HCT116 (cell line): Measurements from ENCODE around the gene MSH4. TPM values are rescaled to one million over a fixed set of nuclear protein-coding genes. Genes with fewer than 3 reads are reported as not detected.

Experiments
- ATAC-seq: fragments of 200-7000 bp; cut with Tn5 transposase; 2 replicates; pipeline ENCODE4 v1.9.1; 2020; ENCODE audit warnings: mild to moderate bottlenecking, moderate library complexity
- BruUV-seq: library from RNA; stranded (reverse); fragments of 400-500 nt; replicated peaks from 2 replicates; lab custom pipeline; 2021; lab: Mats Ljungman, UMichigan
- CTCF ChIA-PET: fragments of 300-600 bp; sonication (Branson Sonifier 250); formaldehyde crosslinking; loops from one replicate; lab custom pipeline; 2021; ENCODE audit warnings: antibody characterized with exemption; lab: Charles Lee
- POLR2A ChIA-PET: fragments of 300-600, 350-600 bp; sonication (Branson Sonifier 250); formaldehyde crosslinking; loops from one replicate; lab custom pipeline; 2021; ENCODE audit warnings: antibody characterized with exemption; lab: Charles Lee
- RAD21 ChIA-PET, 2 experiments: fragments of 300-600 bp; sonication (Branson Sonifier 250); formaldehyde crosslinking; loops; one replicate each; lab custom pipeline; 2023; ENCODE audit warnings: low total read pairs in 2 of 2; ENCODE audit not compliant: uncharacterized antibody in 2 of 2, unreplicated experiment in 2 of 2, low non-redundant PET in 1 of 2; lab: Charles Lee
- DNase-seq: peaks from one replicate; pipeline ENCODE4 v3.0.0-alpha.2; 2010; ENCODE audit warnings: low read depth, low spot score
- H2AFZ ChIP-seq: fragments of 200-600 bp; shearing (Covaris generic), sonication (generic); 2 replicates; pipeline ENCODE4 v1.6.1; 2017; ENCODE audit warnings: low read depth, mixed run types, mixed read lengths, antibody characterized with exemption, low read length; ENCODE audit not compliant: poor library complexity, severe bottlenecking
- H3K27ac ChIP-seq: 2 replicates; pipeline ENCODE4 v1.5.1; 2012; ENCODE audit warnings: low read depth, low read length
- H3K27me3 ChIP-seq: fragments of 200-600 bp; sonication (generic); 2 replicates; pipeline ENCODE4 v1.6.1; 2016; ENCODE audit warnings: mixed run types, low read length, mixed read lengths; ENCODE audit not compliant: insufficient read depth
- H3K36me3 ChIP-seq, 2 experiments: fragments of 200-500 bp in 1 of 2; fragments of 200-600 bp in 1 of 2; sonication (Bioruptor generic) in 1 of 2; sonication (generic) in 1 of 2; 2 replicates each; pipeline versions ENCODE4 v1.5.1 to v1.6.1; 2014 to 2016; ENCODE audit warnings: low read length in 2 of 2, inconsistent platforms in 1 of 2, mixed read lengths in 1 of 2, mixed run types in 1 of 2; ENCODE audit not compliant: insufficient read depth in 2 of 2, control insufficient read depth in 1 of 2
- H3K4me1 ChIP-seq, 2 experiments: fragments of 200-600 bp in 1 of 2; sonication (generic) in 1 of 2; 2 replicates each; pipeline versions ENCODE4 v1.5.1 to v1.6.1; 2012 to 2017; ENCODE audit warnings: low read length in 2 of 2, inconsistent platforms in 1 of 2, mild to moderate bottlenecking in 1 of 2, mixed read lengths in 1 of 2, mixed run types in 1 of 2, moderate library complexity in 1 of 2; ENCODE audit not compliant: insufficient read depth in 2 of 2, control insufficient read depth in 1 of 2
- H3K4me2 ChIP-seq: fragments of 200-600 bp; sonication (generic); 2 replicates; pipeline ENCODE4 v1.6.1; 2017; ENCODE audit warnings: mixed run types, low read length, mixed read lengths
- H3K4me3 ChIP-seq, 2 experiments: fragments of 200-600 bp in 1 of 2; sonication (generic) in 1 of 2; replicated peaks in 1 of 2; 2 replicates each; pipeline ENCODE4 v1.5.1; 2011 to 2016; ENCODE audit warnings: low read length in 2 of 2, control low read depth in 1 of 2, low read depth in 1 of 2, mild to moderate bottlenecking in 1 of 2, mixed read lengths in 1 of 2, mixed run types in 1 of 2
- H3K79me2 ChIP-seq: fragments of 200-600 bp; sonication (generic); 2 replicates; pipeline ENCODE4 v1.6.1; 2017; ENCODE audit warnings: mild to moderate bottlenecking, mixed run types, low read length, moderate library complexity, mixed read lengths; ENCODE audit not compliant: insufficient read depth
- H3K9ac ChIP-seq: fragments of 200-600 bp; sonication (generic); 2 replicates; pipeline ENCODE4 v1.6.1; 2016; ENCODE audit warnings: low read length, mixed read lengths
- H3K9me2 ChIP-seq: fragments of 200-600 bp; sonication (generic), shearing (Covaris generic); 2 replicates; pipeline ENCODE4 v1.6.1; 2017; ENCODE audit warnings: mixed run types, mild to moderate bottlenecking, moderate library complexity; ENCODE audit not compliant: insufficient read depth
- H3K9me3 ChIP-seq, 2 experiments: fragments of 200-500 bp in 1 of 2; fragments of 200-600 bp in 1 of 2; sonication (Bioruptor generic) in 1 of 2; sonication (generic) in 1 of 2; 2 replicates each; pipeline ENCODE4 v1.6.1; 2014 to 2017; ENCODE audit warnings: low read length in 2 of 2, mixed read lengths in 2 of 2, inconsistent platforms in 1 of 2, low read depth in 1 of 2, mild to moderate bottlenecking in 1 of 2, mixed run types in 1 of 2, moderate library complexity in 1 of 2; ENCODE audit not compliant: control insufficient read depth in 1 of 2, insufficient read depth in 1 of 2
- H4K20me1 ChIP-seq: fragments of 200-600 bp; sonication (generic), shearing (Covaris generic); 2 replicates; pipeline ENCODE4 v1.6.1; 2017; ENCODE audit warnings: mixed run types, mild to moderate bottlenecking, moderate library complexity; ENCODE audit not compliant: insufficient read depth
- CBX3 ChIP-seq: IDR thresholded peaks from 2 replicates; pipeline ENCODE4 v1.6.1; 2012; ENCODE audit warnings: low read depth
- EGR1 ChIP-seq: IDR thresholded peaks from 2 replicates; pipeline ENCODE4 v1.6.1; 2012; ENCODE audit warnings: low read depth
- EZH2 ChIP-seq: fragments of 200-600 bp; sonication (generic); IDR thresholded peaks from 2 replicates; pipeline ENCODE4 v1.6.1; 2017; ENCODE audit warnings: antibody characterized with exemption, mixed run types
- EZH2phosphoT487 ChIP-seq: fragments of 200-600 bp; IDR thresholded peaks from 2 replicates; pipeline ENCODE4 v1.6.1; 2018; ENCODE audit warnings: antibody characterized with exemption, borderline replicate concordance
- FOSL1 ChIP-seq: IDR thresholded peaks from 2 replicates; pipeline ENCODE4 v1.6.1; 2012; ENCODE audit warnings: low read depth
- JUND ChIP-seq: IDR thresholded peaks from 2 replicates; pipeline ENCODE4 v1.6.1; 2012
- POLR2A ChIP-seq: IDR thresholded peaks from 2 replicates; pipeline ENCODE4 v1.7.0; 2011; ENCODE audit warnings: borderline replicate concordance; ENCODE audit not compliant: insufficient read depth, insufficient read length; ENCODE audit errors: extremely low read depth
- POLR2AphosphoS5 ChIP-seq: IDR thresholded peaks from 2 replicates; pipeline ENCODE4 v1.6.1; 2011; ENCODE audit warnings: mild to moderate bottlenecking, low read depth, low read length, moderate library complexity
- RAD21 ChIP-seq: IDR thresholded peaks from 2 replicates; pipeline ENCODE4 v1.6.1; 2012; ENCODE audit warnings: low read depth, mild to moderate bottlenecking
- SP1 ChIP-seq: IDR thresholded peaks from 2 replicates; pipeline ENCODE4 v1.6.1; 2012; ENCODE audit warnings: low read depth
- SRF ChIP-seq: IDR thresholded peaks from 2 replicates; pipeline ENCODE4 v1.6.1; 2012; ENCODE audit warnings: low read depth
- YY1 ChIP-seq: IDR thresholded peaks from 2 replicates; pipeline ENCODE4 v1.6.1; 2011; ENCODE audit warnings: low read length, low read depth, moderate library complexity, mild to moderate bottlenecking; ENCODE audit not compliant: insufficient replicate concordance; ENCODE audit errors: extremely low read depth
- ZFX ChIP-seq: fragments of 450-650 bp; IDR thresholded peaks from 2 replicates; pipeline ENCODE4 v1.6.1; 2017
- intact Hi-C: fragments of 100-400 bp; cut with micrococcal nuclease; formaldehyde crosslinking; loops from 2 replicates; pipeline ENCODE4 v1.10.0; 2022
- total RNA-seq: library from RNA; stranded (reverse); gene quantifications from one replicate; pipeline ENCODE4 v1.2.1, GENCODE V29; 2021; ENCODE audit not compliant: unreplicated experiment
- TF ChIP-seq, protein P1 (sequence below): IDR thresholded peaks from 2 replicates; pipeline ENCODE4 v1.6.1; 2012; ENCODE audit warnings: low read depth
- TF ChIP-seq, protein P2 (sequence below), 3 experiments: fragments of 200-600 bp in 1 of 3; sonication (generic) in 1 of 3; IDR thresholded peaks in 2 of 3; conservative IDR thresholded peaks in 1 of 3; 2 replicates each; pipeline ENCODE4 v1.5.1; 2012 to 2017; ENCODE audit warnings: low read depth in 2 of 3, low read length in 2 of 3, antibody characterized with exemption in 1 of 3, borderline replicate concordance in 1 of 3, control low read depth in 1 of 3, mild to moderate bottlenecking in 1 of 3, mixed read lengths in 1 of 3, mixed run types in 1 of 3, moderate library complexity in 1 of 3; ENCODE audit not compliant: insufficient read depth in 1 of 3

The MSH4 gene
- total RNA-seq, 1 experiment from 2014 or later, result 1.7 TPM

- ChIA-PET RAD21 (no interaction called here), POLR2A (no interaction called here), CTCF (no interaction called here)
- H3K9ac ChIP-seq, result no peak overlapping the region
- ATAC-seq, result no peak
- H3K79me2 ChIP-seq, result no peaks in the 10 kb centered on the region
- H3K4me3 ChIP-seq, result no peak overlapping the region
- no peaks in the 10 kb centered on the region for H3K4me1 ChIP-seq
- intact Hi-C loops, result no loop called here
- H3K36me3 ChIP-seq, result no peaks in the 10 kb centered on the region
- H3K27me3 ChIP-seq, result no peaks in the 10 kb centered on the region
- no peaks in the 10 kb centered on the region for H4K20me1 ChIP-seq
- no peaks in the 10 kb centered on the region for H3K9me2 ChIP-seq
- BruUV-seq, result no TSS peak
- TF ChIP-seq POLR2A (no peak), EGR1 (no peak), FOSL1 (no peak)
- no peak overlapping the region for H2AFZ ChIP-seq
- no peak for DNase-seq
- no peak overlapping the region for H3K4me2 ChIP-seq
- no peak overlapping the region for H3K27ac ChIP-seq
- H3K9me3 ChIP-seq, result no peaks in the 10 kb centered on the region
Observed at GRCh38 chr1:75916834-75917233, 120.2 kb downstream of the MSH4 start.

GRCh38 chr1:75922698-75923097, 126.0 kb downstream of the MSH4 start:
- ChIA-PET CTCF (no interaction called here), RAD21 (no interaction called here)
- no peak for ATAC-seq

More at GRCh38 chr1:75922698-75923097, 126.0 kb downstream of the MSH4 start:
- BruUV-seq, result no TSS peak
- POLR2A ChIA-PET, result no interaction called here
- Histone ChIP-seq H3K4me1 (no peaks in the 10 kb centered on the region), H3K36me3 (no peaks in the 10 kb centered on the region), H3K9me2 (no peaks in the 10 kb centered on the region), H3K9ac (no peak overlapping the region), H3K27me3 (no peaks in the 10 kb centered on the region), H3K79me2 (no peaks in the 10 kb centered on the region), H3K4me2 (no peak overlapping the region), H3K4me3 (no peak overlapping the region), H3K27ac (no peak overlapping the region), H2AFZ (no peak overlapping the region), H4K20me1 (no peaks in the 10 kb centered on the region), H3K9me3 (no peaks in the 10 kb centered on the region)
- intact Hi-C loops, result no loop called here
- no peak for DNase-seq
- TF ChIP-seq JUND (no peak), RAD21 (no peak), POLR2A (no peak), SRF (no peak), SP1 (no peak), YY1 (no peak), CBX3 (no peak), EZH2 (no peak), POLR2AphosphoS5 (no peak), EGR1 (no peak), ZFX (no peak), EZH2phosphoT487 (no peak)
- TF ChIP-seq, protein P1, sequence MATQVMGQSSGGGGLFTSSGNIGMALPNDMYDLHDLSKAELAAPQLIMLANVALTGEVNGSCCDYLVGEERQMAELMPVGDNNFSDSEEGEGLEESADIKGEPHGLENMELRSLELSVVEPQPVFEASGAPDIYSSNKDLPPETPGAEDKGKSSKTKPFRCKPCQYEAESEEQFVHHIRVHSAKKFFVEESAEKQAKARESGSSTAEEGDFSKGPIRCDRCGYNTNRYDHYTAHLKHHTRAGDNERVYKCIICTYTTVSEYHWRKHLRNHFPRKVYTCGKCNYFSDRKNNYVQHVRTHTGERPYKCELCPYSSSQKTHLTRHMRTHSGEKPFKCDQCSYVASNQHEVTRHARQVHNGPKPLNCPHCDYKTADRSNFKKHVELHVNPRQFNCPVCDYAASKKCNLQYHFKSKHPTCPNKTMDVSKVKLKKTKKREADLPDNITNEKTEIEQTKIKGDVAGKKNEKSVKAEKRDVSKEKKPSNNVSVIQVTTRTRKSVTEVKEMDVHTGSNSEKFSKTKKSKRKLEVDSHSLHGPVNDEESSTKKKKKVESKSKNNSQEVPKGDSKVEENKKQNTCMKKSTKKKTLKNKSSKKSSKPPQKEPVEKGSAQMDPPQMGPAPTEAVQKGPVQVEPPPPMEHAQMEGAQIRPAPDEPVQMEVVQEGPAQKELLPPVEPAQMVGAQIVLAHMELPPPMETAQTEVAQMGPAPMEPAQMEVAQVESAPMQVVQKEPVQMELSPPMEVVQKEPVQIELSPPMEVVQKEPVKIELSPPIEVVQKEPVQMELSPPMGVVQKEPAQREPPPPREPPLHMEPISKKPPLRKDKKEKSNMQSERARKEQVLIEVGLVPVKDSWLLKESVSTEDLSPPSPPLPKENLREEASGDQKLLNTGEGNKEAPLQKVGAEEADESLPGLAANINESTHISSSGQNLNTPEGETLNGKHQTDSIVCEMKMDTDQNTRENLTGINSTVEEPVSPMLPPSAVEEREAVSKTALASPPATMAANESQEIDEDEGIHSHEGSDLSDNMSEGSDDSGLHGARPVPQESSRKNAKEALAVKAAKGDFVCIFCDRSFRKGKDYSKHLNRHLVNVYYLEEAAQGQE, result no peak
- TF ChIP-seq, protein P2, sequence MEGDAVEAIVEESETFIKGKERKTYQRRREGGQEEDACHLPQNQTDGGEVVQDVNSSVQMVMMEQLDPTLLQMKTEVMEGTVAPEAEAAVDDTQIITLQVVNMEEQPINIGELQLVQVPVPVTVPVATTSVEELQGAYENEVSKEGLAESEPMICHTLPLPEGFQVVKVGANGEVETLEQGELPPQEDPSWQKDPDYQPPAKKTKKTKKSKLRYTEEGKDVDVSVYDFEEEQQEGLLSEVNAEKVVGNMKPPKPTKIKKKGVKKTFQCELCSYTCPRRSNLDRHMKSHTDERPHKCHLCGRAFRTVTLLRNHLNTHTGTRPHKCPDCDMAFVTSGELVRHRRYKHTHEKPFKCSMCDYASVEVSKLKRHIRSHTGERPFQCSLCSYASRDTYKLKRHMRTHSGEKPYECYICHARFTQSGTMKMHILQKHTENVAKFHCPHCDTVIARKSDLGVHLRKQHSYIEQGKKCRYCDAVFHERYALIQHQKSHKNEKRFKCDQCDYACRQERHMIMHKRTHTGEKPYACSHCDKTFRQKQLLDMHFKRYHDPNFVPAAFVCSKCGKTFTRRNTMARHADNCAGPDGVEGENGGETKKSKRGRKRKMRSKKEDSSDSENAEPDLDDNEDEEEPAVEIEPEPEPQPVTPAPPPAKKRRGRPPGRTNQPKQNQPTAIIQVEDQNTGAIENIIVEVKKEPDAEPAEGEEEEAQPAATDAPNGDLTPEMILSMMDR (IDR thresholded peaks at IDR 0.05 in 2 of 3, conservative IDR thresholded peaks at IDR 0.05 in 1 of 3; ENCODE audit: borderline replicate concordance in 1 of 3, insufficient read depth in 1 of 3, low read depth in 2 of 3, low read length in 2 of 3), result no peak
